ENCODE data around the gene ZMAT2.
"Not testable (repeated sequence)": the region's sequence is repeated elsewhere in the genome, so short reads cannot be mapped to it uniquely, and the experiment has no call there.

The ZMAT2 gene, protein sequence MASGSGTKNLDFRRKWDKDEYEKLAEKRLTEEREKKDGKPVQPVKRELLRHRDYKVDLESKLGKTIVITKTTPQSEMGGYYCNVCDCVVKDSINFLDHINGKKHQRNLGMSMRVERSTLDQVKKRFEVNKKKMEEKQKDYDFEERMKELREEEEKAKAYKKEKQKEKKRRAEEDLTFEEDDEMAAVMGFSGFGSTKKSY

DNA sequence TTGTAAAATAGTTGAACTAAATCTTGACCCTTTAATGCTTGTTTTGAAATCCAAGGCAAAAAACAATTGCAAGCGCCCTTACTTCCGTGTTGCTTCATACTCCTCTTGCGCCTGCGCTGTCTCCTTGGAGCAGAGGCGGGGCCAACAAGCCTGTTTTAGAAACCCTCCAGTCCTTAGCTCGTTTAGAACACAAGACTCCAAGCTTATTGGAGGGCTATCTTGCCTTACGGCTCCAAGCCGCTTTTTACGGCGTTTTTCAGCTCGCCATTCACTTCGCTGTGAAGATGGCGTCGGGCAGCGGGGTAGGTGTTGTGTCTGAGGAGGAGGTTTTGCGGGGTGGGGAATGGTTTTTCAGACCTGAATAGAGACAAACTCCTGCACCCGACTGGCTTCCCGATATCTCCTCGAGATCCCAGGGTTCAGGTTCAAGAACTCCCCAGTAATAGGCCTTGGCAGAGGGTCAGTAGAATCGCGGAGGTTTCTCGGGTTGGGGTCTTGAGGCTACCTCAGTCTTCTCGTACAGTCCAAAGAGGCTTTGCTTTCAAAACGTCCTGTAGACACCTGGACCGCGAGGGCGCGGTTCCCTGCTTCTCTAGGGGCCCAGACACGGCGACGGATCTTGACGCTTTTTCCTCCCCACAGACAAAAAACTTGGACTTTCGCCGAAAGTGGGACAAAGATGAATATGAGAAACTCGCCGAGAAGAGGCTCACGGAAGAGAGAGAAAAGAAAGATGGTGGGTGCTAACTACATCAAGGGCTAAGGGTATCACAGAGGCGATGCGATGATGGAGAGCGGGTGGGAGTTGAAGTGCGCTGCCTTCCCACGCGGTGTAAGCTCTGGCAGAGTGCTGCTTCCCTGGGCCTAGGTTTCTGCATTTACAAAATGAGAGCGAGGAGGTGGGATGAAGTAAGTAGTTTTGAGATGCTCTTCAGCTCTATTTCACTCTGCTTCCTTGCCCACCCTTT lies at the start of gene ZMAT2:
ZMAT2 (plus strand) TSS at position 271 of the 968 bp plus-strand sequence; CDS start at position 285, 14 bp downstream.
- DNase-seq (ENCODE audit: insufficient read length, low spot score) (peak; percentile 96), FAIRE-seq (peak; percentile 92)

DNA sequence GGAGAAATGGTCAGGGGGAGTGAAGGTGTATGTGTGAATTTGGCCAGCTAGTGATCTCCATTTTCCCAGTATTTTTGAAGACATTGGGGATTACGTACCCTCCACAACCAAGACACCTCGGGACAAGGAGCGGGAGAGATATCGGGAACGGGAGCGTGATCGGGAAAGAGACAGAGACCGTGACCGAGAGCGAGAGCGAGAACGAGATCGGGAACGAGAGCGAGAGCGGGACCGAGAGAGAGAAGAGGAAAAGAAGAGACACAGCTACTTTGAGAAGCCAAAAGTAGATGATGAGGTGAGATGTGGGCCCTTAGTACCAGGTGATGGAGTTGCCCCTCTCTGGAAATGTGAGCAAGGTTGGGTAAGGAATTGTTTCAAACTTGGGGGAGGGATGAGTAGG lies 41.4 kb upstream of the ZMAT2 start:
- FAIRE-seq (no peak), DNase-seq (ENCODE audit: insufficient read length, low spot score) (no peak)

DNA sequence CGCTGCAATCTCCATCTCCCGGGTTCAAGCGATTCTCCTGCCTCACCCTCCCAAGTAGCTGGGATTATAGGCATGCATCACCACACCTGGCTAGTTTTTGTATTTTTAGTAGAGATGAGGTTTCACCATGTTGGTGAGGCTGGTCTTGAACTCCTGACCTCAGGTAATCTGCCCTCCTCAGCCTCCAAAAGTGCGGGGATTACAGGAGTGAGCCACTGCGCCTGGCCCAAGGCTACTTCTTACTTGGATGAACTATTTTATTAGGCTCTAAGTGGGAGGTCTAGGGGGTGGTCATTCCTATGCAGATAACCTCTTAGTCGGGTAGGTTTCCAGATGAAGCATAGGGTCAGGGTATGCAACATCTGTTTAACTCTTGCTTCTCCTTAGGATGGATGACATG lies 39.9 kb upstream of the ZMAT2 start:
- DNase-seq (ENCODE audit: insufficient read length, low spot score); FAIRE-seq: not testable (repeated sequence)

DNA sequence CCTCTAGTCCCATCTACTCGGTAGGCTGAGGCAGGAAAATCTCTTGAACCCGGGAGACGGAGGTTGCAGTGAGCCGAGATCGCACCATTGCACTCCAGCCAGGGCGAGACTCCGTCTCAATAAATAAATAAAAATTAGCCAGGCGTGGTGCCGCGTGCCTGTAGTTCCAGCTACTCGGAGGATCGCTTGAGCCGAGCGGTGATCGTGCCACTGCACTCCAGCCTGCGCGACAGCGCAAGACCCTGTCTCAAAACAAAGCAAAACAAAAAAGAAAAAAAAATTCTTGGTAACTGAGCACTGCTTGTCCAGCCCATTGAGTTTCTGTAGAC lies 36.3 kb upstream of the ZMAT2 start:
- no peak for DNase-seq (ENCODE audit: insufficient read length, low spot score)
- no peak for FAIRE-seq

DNA sequence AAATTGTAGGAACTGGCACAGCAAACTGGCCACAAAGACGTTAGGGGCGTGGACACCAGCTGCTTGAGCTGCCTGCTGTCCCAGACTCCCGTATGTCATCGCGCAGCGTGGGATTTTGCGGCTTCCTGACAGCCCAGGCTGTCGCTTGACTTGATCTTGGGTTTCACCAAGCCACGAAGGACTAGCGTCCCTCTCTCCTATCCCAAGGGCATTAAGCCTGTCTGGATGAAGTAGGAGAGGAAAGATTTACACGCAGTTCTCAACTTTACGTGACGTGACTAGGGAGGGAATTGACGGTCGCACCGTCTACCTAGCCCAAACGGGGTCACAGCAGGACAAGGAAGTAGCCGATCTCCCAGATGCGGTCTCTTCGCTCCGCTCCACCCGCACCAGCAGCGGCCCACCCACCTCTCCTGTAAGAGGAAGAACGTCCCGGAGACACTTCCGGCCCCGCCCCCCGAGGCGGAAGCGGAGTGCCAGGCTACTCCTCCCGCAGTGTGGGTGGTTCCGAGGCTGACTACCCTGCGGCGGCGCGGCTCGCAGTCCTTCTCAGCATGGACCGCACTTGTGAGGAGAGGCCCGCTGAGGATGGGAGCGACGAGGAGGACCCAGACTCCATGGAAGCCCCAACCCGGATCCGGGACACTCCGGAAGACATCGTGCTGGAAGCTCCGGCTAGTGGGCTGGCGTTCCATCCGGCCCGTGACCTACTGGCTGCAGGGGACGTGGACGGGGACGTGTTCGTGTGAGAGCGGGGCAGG lies 35.7 kb upstream of the ZMAT2 start, which contains the start of gene WDR55:
WDR55 (plus strand) TSS at position 546 of the 761 bp plus-strand sequence; CDS start at position 555, 9 bp downstream.
- peak; percentile 96 for DNase-seq (ENCODE audit: insufficient read length, low spot score)
- FAIRE-seq = no peak

DNA sequence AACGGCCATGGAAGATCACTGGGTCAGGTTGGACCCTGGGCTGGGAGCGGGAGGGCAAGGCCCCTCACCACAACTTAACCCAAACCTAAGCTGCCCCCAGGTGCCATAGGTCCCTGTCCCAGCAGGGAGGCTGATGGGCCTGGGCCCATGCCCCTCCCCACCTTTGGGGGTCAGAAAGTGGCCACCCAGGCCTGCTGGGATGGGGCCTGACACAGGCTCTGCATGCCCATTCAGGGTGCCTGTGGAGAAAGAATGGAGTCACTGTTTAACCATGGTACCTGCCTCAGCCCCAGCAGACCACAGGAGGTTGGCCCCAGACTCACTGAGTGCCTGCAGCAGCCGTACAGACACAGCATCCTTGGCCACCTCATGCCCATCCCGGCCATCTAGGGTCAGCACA lies 29.2 kb upstream of the ZMAT2 start:
- not testable (repeated sequence) for FAIRE-seq; DNase-seq (ENCODE audit: insufficient read length, low spot score)

DNA sequence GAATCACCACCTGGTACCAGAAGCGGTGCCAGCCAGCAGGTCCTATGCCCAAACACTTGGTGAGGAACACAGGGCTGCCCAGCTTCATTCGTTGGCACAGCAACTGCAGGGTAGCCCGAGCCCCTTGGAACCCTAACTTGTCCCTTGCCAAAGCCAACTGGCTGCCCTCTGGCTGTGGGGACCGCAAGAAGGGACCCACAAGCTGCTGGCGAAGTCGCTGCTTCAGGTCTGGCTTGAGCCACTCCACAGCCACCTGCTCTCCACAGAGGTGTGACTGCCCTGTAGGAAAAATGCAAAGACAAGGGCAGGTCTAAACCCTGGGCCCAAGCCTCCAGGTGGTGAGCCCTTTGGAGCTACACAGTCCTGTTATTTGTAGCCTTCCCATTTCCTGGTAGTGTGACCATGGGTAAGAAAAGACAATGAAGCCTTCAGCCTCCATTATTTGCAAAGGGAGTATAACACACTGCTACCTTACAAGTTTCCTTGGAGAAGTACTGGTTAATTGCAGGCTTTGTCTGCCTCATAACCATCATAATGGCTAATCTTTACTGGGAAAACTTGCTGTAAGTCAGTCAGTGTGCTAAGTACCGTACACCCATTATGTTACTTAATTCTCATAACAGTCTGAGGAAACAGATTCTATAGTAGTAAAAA lies 28.6 kb upstream of the ZMAT2 start:
- DNase-seq (ENCODE audit: insufficient read length, low spot score) = no peak
- peak; percentile 54 for FAIRE-seq

DNA sequence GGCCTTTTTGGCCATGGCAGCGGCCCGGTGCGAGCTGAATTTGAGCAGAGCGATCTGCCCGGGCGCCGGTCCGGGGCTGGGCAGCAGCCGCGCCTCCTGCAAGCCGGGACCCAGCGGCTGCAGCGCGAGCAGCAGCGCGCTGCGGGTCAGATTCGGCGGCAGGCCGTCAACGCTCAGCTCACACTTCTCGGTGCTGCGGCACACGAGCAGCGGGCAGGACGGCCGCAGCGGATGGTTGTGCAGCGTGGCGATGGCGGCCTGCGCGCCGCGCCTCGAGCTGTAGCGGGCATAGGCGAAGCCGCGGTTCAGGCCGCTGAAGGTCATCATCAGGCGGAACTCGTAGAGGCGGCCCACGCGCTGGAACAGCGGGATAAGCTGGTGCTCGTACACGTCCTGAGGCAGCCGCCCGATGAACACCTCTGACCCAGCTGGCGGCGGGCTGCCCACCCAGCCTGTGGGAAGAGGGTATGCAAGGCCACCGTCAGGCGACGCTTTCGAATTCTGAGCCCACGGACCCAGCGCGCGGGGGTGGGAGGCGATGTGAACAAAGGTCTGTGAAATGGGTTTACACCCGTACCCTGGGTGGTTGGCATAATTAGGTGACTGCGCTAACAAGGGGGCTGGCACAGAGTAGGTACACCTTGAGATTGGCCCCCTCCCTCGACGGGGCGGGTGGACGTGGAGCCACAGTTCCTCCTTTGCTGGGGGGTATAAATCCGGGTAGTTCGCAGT lies 27.6 kb upstream of the ZMAT2 start:
- FAIRE-seq (no peak), DNase-seq (ENCODE audit: insufficient read length, low spot score) (no peak)

DNA sequence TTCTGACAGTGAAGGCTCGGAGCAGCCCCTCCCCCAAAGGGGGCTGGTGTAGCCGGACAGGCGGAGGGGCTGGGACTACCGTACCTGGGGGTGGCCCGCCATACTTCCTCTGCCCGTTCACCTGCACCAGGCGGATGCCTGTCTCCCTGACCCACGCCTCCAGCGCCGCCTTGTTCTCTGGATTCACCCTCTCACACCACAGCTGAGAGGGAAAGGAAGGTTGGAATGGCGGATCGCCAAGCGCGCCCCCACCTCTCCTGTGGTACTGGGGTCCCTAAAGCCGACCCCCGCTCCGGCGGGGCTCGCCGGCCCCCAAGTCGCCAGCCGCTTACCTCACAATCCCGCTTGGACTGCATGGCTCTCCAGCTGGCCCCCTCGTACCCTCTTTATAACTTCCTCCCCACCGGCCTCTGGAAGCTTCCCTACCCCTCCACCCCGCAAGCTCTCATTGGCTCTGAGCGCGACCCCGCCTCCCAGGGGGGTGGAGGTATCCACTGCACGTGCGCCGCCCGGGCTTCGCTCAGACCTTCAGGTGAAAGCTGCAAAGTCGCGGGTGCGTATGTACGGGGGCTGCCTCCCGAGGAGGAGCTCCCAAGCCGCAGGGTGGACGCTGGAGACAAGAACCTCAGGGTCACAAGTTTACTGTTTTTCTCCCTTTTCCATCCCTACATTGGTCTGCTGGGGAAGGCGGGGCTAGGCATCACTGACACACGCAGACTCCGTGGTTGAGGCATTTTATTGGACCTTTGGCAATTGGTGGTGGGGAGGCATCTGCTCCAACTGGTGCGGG lies 26.9 kb upstream of the ZMAT2 start, which contains the start of gene DND1:
DND1 (minus strand) TSS at position 390 of the 790 bp plus-strand sequence; CDS start at position 356, 34 bp downstream.
- FAIRE-seq (no peak), DNase-seq (ENCODE audit: insufficient read length, low spot score) (no peak)

DNA sequence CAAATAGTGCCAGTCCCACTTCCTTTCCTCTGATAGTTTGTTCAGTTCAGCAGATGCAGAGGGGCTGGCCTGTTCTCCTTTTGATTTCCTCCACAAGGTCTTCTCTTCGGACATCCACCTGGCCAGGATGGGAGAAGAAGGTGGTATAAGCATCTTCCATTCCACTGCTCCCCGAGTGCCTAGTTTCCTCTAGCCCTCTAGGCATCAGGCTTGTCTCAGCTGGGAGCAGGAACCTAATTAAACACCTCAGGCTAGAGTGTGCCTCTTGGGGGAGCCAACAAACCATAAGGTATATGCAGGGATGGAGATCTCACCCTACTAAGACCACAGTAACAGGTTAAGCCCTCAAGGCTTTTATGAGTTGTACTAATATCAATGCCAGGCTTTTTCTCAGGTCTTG lies 26.0 kb upstream of the ZMAT2 start:
- no peak for DNase-seq (ENCODE audit: insufficient read length, low spot score)
- no peak for FAIRE-seq

DNA sequence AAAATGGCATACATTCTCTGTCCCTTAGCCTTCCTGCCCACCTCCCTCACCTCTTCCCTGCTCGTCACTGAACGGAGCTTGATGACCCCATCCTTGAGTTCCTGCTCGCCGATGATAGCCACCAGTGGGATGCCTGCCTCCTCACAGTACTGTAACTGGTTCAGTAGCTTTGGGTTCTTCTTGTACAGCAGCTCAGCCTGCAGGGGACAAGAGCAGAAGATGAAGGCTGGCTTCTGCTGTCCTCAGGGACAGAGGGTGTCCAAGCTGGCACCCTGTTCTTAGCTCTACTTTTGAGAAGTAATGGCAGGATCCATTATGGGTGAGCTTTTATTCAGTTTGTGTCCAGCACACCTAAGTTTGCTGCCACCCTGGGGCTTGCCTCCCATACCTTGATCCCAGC lies 25.6 kb upstream of the ZMAT2 start:
- FAIRE-seq (no peak), DNase-seq (ENCODE audit: insufficient read length, low spot score) (no peak)

DNA sequence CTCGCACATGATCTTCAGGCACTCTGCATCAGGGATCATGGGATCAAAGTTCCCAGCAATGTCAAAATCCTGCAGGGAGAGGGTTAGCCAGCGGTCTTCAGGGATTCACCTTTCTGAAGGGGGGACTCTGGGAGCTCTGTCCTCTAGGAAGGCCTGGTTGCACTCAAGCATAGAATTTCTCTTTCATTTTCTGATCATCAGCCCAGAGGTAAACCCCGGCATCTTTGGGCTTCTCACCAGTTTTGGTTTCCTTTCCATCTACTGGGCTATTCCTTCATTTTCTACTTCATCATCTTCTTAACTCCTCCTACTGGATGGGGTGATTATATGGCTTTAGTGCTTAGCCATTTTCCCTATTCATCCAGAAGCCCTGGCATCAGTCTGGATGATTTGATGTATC lies 22.3 kb upstream of the ZMAT2 start:
- no peak for FAIRE-seq
- no peak for DNase-seq (ENCODE audit: insufficient read length, low spot score)

DNA sequence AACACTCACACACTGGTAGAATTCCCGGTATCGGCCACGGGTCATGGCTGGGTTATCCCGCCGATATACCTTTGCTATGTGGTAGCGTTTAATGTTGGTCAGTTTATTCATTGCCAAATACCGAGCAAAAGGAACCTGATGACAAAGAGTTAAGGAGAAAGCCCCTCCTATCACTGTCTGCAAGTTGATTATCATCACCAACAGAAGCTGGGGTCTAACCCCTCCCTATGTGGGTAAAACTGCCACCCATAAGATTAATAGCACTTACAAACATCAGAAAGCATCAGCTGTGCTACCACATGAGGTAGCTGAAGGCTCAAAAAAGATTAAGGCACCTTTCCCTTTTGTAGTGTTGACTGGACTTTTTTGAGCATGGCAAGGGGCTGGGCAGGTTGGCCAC lies 21.3 kb upstream of the ZMAT2 start:
- FAIRE-seq (no peak), DNase-seq (ENCODE audit: insufficient read length, low spot score) (no peak)

DNA sequence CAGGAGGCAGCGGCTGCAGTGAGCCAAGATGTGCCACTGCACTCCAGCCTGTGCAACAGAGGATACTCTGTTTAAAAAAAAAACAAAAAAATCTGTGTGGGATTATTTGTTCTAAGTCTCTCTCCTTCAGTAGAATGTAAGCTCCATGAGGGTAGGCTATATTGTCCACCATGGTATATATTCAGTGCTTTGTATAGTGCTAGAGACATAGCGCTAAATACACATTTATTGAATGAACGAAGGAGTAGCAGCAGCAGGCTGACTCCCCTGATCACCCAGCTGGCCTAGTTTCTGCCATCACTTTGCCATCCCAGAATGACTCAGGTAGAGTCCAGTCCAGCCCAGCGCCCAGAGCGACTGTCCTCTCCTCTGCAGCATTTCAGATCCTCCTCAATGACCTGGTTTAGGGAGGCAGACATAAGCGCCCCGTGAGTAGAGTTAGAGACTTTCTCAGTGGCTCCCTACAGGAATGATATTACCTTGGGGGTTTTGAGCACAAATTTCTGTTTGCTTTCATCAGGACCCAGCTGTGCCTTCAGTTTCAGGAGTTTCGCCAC lies 9.8 kb upstream of the ZMAT2 start:
- FAIRE-seq (no peak), DNase-seq (ENCODE audit: insufficient read length, low spot score) (no peak)

DNA sequence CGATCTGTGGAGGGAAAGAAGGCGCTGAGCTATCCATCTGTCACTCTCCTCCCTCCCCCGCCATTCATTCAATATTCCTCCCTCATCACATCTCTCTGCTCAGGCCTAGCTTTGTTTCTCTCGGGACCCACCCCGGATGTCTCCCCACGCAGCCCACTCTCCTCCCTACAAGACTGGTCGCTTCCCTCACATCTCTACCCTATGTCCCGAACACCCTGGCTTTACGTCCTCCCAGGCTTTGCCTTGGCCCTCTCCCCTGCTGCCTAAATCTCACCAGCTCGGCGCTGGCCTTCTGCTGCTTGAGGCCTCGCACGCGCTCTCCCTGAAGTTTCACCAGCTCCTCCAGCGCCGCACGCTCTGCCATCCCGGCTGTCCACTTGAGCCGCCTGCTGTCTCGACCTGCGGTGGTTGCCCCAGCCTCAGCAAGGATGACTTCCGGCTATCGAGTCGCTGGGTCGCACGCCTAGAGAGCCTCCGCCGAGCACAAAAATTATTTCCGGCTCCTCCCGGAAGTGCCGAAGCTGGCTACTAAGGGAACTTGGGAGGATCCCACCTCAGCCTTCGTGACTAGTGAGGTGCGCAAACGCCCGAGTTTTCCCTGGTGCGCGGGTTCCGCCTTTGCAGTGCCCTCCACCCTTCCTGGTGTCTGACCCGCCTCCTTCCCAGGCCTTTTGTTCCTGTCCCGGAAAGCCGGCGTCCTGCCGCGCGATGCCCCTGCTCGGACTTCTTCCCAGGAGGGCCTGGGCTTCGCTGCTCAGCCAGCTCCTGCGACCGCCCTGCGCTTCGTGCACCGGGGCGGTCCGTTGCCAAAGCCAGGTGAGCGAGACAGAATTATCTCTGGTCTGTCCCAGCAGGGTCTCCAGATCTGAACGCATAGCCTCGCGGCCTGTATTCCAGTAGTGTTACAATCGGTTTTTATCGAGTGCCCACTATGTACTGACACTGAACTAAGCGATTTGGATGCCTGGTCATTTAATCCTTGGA lies 9.0 kb upstream of the ZMAT2 start, which contains the start of the genes HARS1 and HARS2:
HARS1 (minus strand) TSS at position 430 of the 984 bp plus-strand sequence; CDS start at position 364, 66 bp downstream.
HARS2 (plus strand) TSS at position 515 of the 984 bp plus-strand sequence; CDS start at position 709, 194 bp downstream.
- DNase-seq (ENCODE audit: insufficient read length, low spot score) (peak; percentile 96), FAIRE-seq (peak; percentile 73)

DNA sequence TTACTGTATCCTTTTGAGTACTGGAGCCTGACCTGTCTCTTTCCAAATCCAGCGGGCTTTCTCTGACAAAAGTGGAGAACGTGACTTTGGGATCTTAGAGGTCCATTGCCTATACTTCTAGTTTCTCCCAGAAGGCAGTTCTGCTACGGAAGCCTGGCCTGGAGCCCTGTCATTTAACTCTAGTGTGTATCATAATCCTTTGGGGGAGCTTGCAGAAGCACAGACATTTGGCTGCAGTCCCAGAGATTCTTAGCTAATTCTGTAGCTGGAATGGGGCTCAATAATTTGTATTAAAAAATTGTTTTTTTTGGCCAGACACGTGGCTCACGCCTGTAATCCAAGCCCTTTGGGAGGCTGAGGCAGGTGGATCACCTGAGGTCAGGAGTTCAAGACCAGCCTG lies 6.0 kb upstream of the ZMAT2 start:
- no peak for DNase-seq (ENCODE audit: insufficient read length, low spot score)
- no peak for FAIRE-seq

DNA sequence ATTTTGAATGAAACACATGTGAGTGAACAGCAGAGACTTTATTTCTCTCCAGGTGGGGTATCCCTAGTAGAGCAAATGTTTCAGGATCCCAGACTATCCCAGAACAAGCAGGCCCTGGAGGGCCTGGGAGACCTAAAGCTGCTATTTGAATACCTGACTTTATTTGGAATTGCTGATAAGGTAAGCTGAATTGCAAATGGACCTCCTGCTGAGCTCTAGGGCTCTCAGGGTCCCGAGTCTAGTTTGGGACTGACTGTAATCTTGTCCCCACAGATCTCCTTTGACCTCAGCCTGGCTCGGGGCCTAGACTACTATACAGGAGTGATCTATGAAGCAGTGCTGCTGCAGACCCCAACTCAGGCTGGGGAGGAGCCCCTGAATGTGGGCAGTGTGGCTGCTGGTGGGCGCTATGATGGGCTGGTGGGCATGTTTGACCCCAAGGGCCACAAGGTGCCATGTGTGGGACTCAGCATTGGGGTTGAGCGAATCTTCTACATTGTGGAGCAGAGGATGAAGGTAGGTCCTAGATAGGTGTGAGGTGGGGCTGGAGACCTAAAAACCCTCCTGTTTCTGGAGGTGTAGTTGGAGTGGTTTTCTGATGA lies 3.3 kb upstream of the ZMAT2 start:
- FAIRE-seq = no peak
- DNase-seq (ENCODE audit: insufficient read length, low spot score) = no peak
